IPS-20b (cell line): Measurements from ENCODE around the gene MTHFD1L.

Experiments used
- H3K27ac ChIP-seq: one replicate; pipeline ENCODE4 v1.5.1; 2013; ENCODE audit warnings: low read length
- H3K27me3 ChIP-seq: 2 replicates; pipeline ENCODE4 v1.6.1; 2013; ENCODE audit warnings: mild to moderate bottlenecking, low read length, inconsistent platforms; ENCODE audit not compliant: insufficient read depth
- H3K36me3 ChIP-seq: 2 replicates; pipeline ENCODE4 v1.6.1; 2013; ENCODE audit warnings: low read depth, mild to moderate bottlenecking, inconsistent platforms, low read length, moderate library complexity; ENCODE audit not compliant: insufficient read depth
- H3K4me1 ChIP-seq: 2 replicates; pipeline ENCODE4 v1.6.1; 2013; ENCODE audit warnings: mild to moderate bottlenecking, control low read depth, inconsistent platforms, low read length, moderate library complexity; ENCODE audit not compliant: insufficient read depth
- H3K4me3 ChIP-seq: 2 replicates; pipeline ENCODE4 v1.5.1; 2013; ENCODE audit warnings: mild to moderate bottlenecking, low read length, inconsistent platforms
- H3K9ac ChIP-seq: 2 replicates; pipeline ENCODE4 v1.6.1; 2013; ENCODE audit warnings: low read depth, mild to moderate bottlenecking, inconsistent platforms, low read length, moderate library complexity
- H3K9me3 ChIP-seq: 2 replicates; pipeline ENCODE4 v1.6.1; 2013; ENCODE audit warnings: mild to moderate bottlenecking, low read depth, low read length, inconsistent platforms; ENCODE audit not compliant: insufficient read depth

MTHFD1L gene

GRCh38 chr6:151098166-151098565 is 232.7 kb downstream of the MTHFD1L start:
- no peaks in the 10 kb centered on the region for H3K4me1 ChIP-seq
- H3K4me3 ChIP-seq = no peak overlapping the region
- peaks cover 29% of the 10 kb centered on the region for H3K36me3 ChIP-seq
- no peaks in the 10 kb centered on the region for H3K9me3 ChIP-seq
- no peak overlapping the region for H3K9ac ChIP-seq
- no peak overlapping the region for H3K27ac ChIP-seq
- H3K27me3 ChIP-seq = no peaks in the 10 kb centered on the region

GRCh38 chr6:151100326-151100725 is 234.8 kb downstream of the MTHFD1L start:
- no peaks in the 10 kb centered on the region for H3K9me3 ChIP-seq
- no peak overlapping the region for H3K27ac ChIP-seq
- H3K27me3 ChIP-seq = no peaks in the 10 kb centered on the region
- H3K9ac ChIP-seq = no peak overlapping the region
- no peak overlapping the region for H3K4me3 ChIP-seq
- peaks cover 20% of the 10 kb centered on the region for H3K36me3 ChIP-seq
- H3K4me1 ChIP-seq = no peaks in the 10 kb centered on the region

DNA sequence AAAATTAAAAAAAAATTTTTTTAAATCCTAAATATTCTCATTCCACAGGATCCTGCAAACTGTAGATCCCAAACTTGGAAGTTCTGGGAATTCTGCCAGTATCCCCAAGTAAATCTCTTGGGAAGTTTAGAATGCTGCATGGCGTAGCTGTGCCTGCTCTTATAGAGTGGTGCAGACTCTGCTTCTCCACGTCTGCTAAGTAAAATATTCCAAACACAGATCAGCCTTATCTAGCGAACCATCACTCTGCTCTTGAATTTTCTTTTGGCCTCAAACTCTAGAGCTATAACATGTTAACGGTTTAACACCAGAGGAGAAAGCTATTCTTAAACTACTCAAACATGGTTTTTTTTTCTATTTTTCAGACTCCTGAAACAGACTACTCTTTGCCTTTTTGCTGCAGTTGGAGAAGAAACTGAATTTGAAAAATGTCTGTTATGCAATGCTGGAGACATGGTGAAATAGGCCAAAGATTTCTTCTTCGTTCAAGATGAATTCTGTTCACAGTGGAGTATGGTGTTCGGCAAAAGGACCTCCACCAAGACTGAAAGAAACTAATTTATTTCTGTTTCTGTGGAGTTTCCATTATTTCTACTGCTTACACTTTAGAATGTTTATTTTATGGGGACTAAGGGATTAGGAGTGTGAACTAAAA is 235.8 kb downstream of the MTHFD1L start:
- no peaks in the 10 kb centered on the region for H3K27me3 ChIP-seq
- no peaks in the 10 kb centered on the region for H3K4me1 ChIP-seq
- no peak overlapping the region for H3K27ac ChIP-seq
- peaks cover 19% of the 10 kb centered on the region for H3K36me3 ChIP-seq
- no peak overlapping the region for H3K4me3 ChIP-seq
- no peak overlapping the region for H3K9ac ChIP-seq
- H3K9me3 ChIP-seq = no peaks in the 10 kb centered on the region

DNA sequence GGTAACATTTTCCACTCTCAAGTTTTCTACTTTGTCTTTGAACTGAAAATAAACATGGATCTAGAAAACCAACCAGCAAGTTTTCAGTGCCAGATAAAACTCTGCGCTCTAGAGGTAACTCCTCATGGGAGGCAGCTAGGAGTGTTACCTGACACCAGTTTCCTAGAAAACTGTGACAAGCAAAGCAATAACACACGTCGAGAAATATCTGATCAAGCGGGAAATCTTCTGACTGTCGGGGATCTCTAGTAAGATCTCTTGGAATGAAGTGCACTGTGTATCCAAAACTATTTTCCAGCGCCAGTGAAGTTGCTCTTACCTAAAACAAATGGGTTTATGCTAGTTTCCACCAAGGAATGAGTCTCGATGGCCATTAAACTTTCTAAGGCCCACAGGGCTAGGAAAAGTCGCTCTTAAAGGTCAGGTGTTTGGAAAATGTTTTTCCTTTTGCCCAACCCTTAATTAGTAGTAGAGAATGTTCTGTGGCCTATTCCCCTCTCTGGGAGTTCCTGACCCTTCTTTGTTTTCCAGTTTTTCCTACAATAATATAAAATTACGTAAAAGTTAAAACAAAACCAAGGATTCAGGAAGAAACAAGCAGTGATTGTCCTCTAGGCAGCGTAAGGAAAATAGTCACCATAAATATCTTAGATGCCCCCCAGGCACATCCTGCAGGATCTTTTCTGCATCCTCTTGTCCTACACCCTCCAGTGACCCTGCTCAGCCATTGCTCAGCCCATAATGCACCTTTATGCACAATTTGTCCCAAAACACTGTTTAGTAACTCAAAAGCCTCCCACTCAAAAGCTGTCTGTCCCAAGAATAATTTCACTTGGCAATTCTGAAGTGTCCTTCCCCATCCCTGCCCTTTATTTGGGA is 236.6 kb downstream of the MTHFD1L start:
- H3K4me3 ChIP-seq = no peak overlapping the region
- H3K27me3 ChIP-seq = no peaks in the 10 kb centered on the region
- no peaks in the 10 kb centered on the region for H3K9me3 ChIP-seq
- peaks cover 11% of the 10 kb centered on the region for H3K36me3 ChIP-seq
- H3K4me1 ChIP-seq = no peaks in the 10 kb centered on the region
- H3K9ac ChIP-seq = no peak overlapping the region
- no peak overlapping the region for H3K27ac ChIP-seq

- H3K9me3 ChIP-seq = no peaks in the 10 kb centered on the region
- no peak overlapping the region for H3K27ac ChIP-seq
- H3K9ac ChIP-seq = no peak overlapping the region
- no peak overlapping the region for H3K4me3 ChIP-seq
- H3K4me1 ChIP-seq = peaks cover 3% of the 10 kb centered on the region; the same call in 1 of the 2 replicates
- no peaks in the 10 kb centered on the region for H3K27me3 ChIP-seq
- H3K36me3 ChIP-seq = peaks cover 5% of the 10 kb centered on the region
Observed at GRCh38 chr6:151103266-151103665, 237.8 kb downstream of the MTHFD1L start.

DNA sequence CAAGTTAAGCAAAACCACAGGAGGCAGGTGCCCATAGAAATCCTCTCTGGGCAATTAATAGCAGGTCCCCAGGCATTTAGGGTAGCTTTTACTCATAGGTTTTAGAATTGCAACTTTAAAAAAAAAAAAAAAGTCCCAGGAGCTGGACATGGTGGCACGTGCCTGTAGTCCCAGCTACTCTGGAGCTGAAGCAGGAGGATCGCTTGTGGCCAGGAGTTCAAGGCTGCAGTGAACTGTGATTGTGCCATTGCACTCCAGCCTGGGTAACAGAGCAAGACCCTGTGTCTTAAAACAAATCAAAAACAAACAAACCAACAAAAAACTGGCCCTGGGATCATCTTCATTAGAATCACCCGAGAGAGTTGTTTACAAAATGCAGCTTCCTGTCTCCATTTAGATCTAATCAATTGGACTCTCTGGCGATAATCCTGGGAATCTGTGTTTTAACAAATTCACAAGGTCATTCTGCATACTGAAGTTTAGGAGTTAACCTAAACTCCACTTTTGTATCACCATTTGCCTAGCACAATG is 242.5 kb downstream of the MTHFD1L start:
- Histone ChIP-seq H3K9ac (no peak overlapping the region), H3K9me3 (no peaks in the 10 kb centered on the region), H3K36me3 (no peaks in the 10 kb centered on the region), H3K4me1 (peaks cover 3% of the 10 kb centered on the region; the same call in 1 of the 2 replicates), H3K27me3 (no peaks in the 10 kb centered on the region), H3K4me3 (no peak overlapping the region), H3K27ac (no peak overlapping the region)

DNA sequence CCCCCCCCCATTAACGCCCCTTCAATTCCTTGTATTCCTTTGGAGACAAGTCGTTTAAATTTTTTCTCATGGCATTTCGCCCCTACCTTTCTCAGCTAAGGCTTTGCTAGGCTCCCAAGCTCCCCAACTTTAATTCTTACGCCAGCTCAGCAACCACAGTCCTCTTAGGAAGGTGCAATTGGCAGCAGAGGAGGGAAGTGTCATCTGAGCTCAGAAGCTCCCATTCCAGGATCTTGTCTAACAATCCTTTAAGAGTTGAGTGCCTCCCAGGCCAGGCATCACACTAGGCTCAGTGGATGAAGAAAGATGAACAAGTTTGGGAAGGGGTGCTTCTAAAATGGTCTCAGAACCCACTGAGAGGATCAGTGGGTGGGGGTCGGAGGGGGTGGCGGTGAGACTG is 243.0 kb downstream of the MTHFD1L start:
- Histone ChIP-seq H3K9me3 (no peaks in the 10 kb centered on the region), H3K4me1 (peaks cover 3% of the 10 kb centered on the region; the same call in 1 of the 2 replicates), H3K27ac (no peak overlapping the region), H3K9ac (no peak overlapping the region), H3K36me3 (no peaks in the 10 kb centered on the region), H3K27me3 (no peaks in the 10 kb centered on the region), H3K4me3 (no peak overlapping the region)

GRCh38 chr6:151109361-151109760 is 243.9 kb downstream of the MTHFD1L start:
- no peak overlapping the region for H3K27ac ChIP-seq
- H3K4me1 ChIP-seq = peaks cover 3% of the 10 kb centered on the region; the same call in 1 of the 2 replicates
- H3K4me3 ChIP-seq = no peak overlapping the region
- no peaks in the 10 kb centered on the region for H3K9me3 ChIP-seq
- no peaks in the 10 kb centered on the region for H3K36me3 ChIP-seq
- no peak overlapping the region for H3K9ac ChIP-seq
- H3K27me3 ChIP-seq = no peaks in the 10 kb centered on the region

GRCh38 chr6:151109869-151110575 is 244.5 kb downstream of the MTHFD1L start:
- Histone ChIP-seq H3K9ac (no peak overlapping the region), H3K4me3 (no peak overlapping the region), H3K27me3 (no peaks in the 10 kb centered on the region), H3K9me3 (no peaks in the 10 kb centered on the region), H3K36me3 (no peaks in the 10 kb centered on the region), H3K4me1 (peaks cover 3% of the 10 kb centered on the region; the same call in 1 of the 2 replicates), H3K27ac (no peak overlapping the region)

DNA sequence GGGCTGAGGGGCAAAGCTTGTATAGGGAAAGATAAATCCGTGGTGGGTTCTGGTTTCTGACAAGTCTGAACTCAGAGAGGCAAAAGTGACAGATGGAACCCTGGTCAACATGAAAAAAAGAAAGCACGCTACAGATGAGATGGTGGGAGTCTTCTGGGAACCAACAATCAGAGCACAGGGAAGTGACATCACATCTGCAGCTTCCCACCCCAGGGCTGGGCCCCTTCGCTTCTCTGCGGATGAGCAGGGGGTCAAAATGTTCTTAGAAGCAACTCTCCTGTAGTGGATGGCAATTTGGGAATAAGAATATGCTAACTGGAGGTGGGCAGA is 245.0 kb downstream of the MTHFD1L start:
- H3K9ac ChIP-seq = no peak overlapping the region
- no peak overlapping the region for H3K4me3 ChIP-seq
- H3K9me3 ChIP-seq = no peaks in the 10 kb centered on the region
- H3K4me1 ChIP-seq = peaks cover 3% of the 10 kb centered on the region; the same call in 1 of the 2 replicates
- no peaks in the 10 kb centered on the region for H3K27me3 ChIP-seq
- no peak overlapping the region for H3K27ac ChIP-seq
- H3K36me3 ChIP-seq = no peaks in the 10 kb centered on the region

DNA sequence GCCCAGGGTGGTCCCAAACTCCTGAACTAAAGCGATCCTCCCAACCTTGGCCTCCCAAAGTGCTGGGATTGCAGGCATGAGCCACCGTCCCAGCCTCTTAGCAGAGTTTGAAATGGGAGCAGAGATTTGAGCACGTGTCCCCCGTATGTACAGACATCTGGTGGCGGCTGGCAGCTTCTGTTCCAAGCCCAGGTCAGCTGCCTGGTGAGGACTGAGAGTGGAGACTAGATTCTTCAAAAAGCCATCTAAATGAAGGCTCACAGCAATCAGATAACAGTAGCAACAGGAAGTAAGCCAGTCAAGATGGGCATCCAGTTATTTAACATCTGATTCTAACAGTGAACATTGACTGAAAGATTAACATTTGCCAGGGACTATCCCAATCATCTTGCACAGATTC is 246.2 kb downstream of the MTHFD1L start:
- H3K27me3 ChIP-seq = no peaks in the 10 kb centered on the region
- H3K27ac ChIP-seq = no peak overlapping the region

More for the DNA sequence above, 246.2 kb downstream of the MTHFD1L start:
- peaks cover 3% of the 10 kb centered on the region; the same call in 1 of the 2 replicates for H3K4me1 ChIP-seq
- no peak overlapping the region for H3K4me3 ChIP-seq
- H3K36me3 ChIP-seq = no peaks in the 10 kb centered on the region
- no peak overlapping the region for H3K9ac ChIP-seq
- no peaks in the 10 kb centered on the region for H3K9me3 ChIP-seq
